Ishikawa (cell line): ENCODE data around the gene SLC12A7.

Source experiments
- CEBPB ChIP-seq: IDR thresholded peaks from 2 replicates; pipeline ENCODE4 v1.6.1; 2012
- CREB1 ChIP-seq: IDR thresholded peaks from 2 replicates; pipeline ENCODE4 v1.6.1; 2012; ENCODE audit warnings: low read depth
- EP300 ChIP-seq: IDR thresholded peaks from 2 replicates; pipeline ENCODE4 v1.6.1; 2012; ENCODE audit warnings: borderline replicate concordance
- FOXM1 ChIP-seq: IDR thresholded peaks from 2 replicates; pipeline ENCODE4 v1.6.1; 2012; ENCODE audit warnings: low read depth, borderline replicate concordance
- NFIC ChIP-seq: IDR thresholded peaks from 2 replicates; pipeline ENCODE4 v1.6.1; 2012
- RAD21 ChIP-seq: IDR thresholded peaks from 2 replicates; pipeline ENCODE4 v1.6.1; 2012; ENCODE audit warnings: low read depth
- TAF1 ChIP-seq: IDR thresholded peaks from 2 replicates; pipeline ENCODE4 v1.6.1; 2012; ENCODE audit warnings: low read depth, mild to moderate bottlenecking
- TCF12 ChIP-seq: IDR thresholded peaks from 2 replicates; pipeline ENCODE4 v1.6.1; 2012; ENCODE audit warnings: low read depth
- TEAD4 ChIP-seq: IDR thresholded peaks from 2 replicates; pipeline ENCODE4 v1.6.1; 2012
- USF1 ChIP-seq: IDR thresholded peaks from 2 replicates; pipeline ENCODE4 v1.6.1; 2012
- YY1 ChIP-seq: IDR thresholded peaks from 2 replicates; pipeline ENCODE4 v1.6.1; 2012; ENCODE audit warnings: low read depth
- ZBTB7A ChIP-seq: IDR thresholded peaks from 2 replicates; pipeline ENCODE4 v1.6.1; 2012; ENCODE audit warnings: low read depth
- TF ChIP-seq, protein P1 (sequence below): IDR thresholded peaks from 2 replicates; pipeline ENCODE4 v1.6.1; 2012; ENCODE audit warnings: low read depth, mild to moderate bottlenecking
- TF ChIP-seq, protein P2 (sequence below): IDR thresholded peaks from 2 replicates; pipeline ENCODE4 v1.6.1; 2012

GRCh38 chr5:1067141-1068121 is 44.4 kb downstream of the SLC12A7 start:
- TF ChIP-seq RAD21, result no peak
- no peak for TF ChIP-seq USF1
- no peak for TF ChIP-seq EP300
- no peak for TF ChIP-seq TEAD4
- TF ChIP-seq, protein P1, sequence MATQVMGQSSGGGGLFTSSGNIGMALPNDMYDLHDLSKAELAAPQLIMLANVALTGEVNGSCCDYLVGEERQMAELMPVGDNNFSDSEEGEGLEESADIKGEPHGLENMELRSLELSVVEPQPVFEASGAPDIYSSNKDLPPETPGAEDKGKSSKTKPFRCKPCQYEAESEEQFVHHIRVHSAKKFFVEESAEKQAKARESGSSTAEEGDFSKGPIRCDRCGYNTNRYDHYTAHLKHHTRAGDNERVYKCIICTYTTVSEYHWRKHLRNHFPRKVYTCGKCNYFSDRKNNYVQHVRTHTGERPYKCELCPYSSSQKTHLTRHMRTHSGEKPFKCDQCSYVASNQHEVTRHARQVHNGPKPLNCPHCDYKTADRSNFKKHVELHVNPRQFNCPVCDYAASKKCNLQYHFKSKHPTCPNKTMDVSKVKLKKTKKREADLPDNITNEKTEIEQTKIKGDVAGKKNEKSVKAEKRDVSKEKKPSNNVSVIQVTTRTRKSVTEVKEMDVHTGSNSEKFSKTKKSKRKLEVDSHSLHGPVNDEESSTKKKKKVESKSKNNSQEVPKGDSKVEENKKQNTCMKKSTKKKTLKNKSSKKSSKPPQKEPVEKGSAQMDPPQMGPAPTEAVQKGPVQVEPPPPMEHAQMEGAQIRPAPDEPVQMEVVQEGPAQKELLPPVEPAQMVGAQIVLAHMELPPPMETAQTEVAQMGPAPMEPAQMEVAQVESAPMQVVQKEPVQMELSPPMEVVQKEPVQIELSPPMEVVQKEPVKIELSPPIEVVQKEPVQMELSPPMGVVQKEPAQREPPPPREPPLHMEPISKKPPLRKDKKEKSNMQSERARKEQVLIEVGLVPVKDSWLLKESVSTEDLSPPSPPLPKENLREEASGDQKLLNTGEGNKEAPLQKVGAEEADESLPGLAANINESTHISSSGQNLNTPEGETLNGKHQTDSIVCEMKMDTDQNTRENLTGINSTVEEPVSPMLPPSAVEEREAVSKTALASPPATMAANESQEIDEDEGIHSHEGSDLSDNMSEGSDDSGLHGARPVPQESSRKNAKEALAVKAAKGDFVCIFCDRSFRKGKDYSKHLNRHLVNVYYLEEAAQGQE, result no peak
- TF ChIP-seq NFIC, result no peak
- TF ChIP-seq CEBPB, result no peak
- TF ChIP-seq CREB1, result no peak
- TF ChIP-seq TCF12, result no peak
- TF ChIP-seq, protein P2, sequence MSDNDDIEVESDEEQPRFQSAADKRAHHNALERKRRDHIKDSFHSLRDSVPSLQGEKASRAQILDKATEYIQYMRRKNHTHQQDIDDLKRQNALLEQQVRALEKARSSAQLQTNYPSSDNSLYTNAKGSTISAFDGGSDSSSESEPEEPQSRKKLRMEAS, result no peak
- no peak for TF ChIP-seq ZBTB7A
- no peak for TF ChIP-seq YY1
- TF ChIP-seq TAF1, result no peak
- no peak for TF ChIP-seq FOXM1
